ENCODE data around the gene ECEL1.

GRCh38 chr2:232522623-232523401 is 35.2 kb upstream of the ECEL1 start:
- no peak for TF ChIP-seq CTCF (IDR thresholded peaks at IDR 0.05)
- TF ChIP-seq POLR2A (IDR thresholded peaks at IDR 0.05), result no peak

Measured in right lobe of liver (tissue), 4 donors.